ENCODE data around the gene SCML1. TPM values are rescaled to one million over a fixed set of nuclear protein-coding genes. Genes with fewer than 3 reads are reported as not detected.
A peak's percentile ranks its signal among the peaks of the same experiment; 100 is the strongest.

The SCML1 gene
- total and polyA plus RNA-seq, 2 of the 4 experiments (the other 2 are of a cell fraction), result 4.1 to 12.2 TPM

DNA sequence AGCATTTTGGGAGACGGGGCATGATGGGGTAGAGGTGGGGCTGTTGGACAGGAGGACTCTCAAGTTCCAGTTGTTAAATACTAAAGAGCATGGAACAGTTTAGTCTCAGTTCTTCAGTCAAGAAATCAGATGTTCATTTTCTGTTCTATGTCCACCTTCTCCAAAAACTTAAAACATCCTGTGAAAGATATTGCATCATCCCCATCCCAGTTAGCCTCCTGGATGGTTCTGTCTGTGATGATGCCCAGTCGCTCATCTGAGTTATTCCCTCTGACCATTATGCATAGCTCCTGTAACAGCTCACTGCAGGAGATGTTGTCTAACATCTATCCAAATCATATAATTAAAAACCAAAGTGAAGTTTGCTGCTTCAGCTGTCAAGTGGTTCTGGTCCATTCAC lies 32.1 kb upstream of the SCML1 start:
- Histone ChIP-seq H3K4me2 (ENCODE audit: low read depth, low read length) (no peak overlapping the region), H3K56ac (ENCODE audit: extremely low read depth, insufficient read depth, low read length) (no peak overlapping the region), H3K79me1 (ENCODE audit: low read depth in 1 of 2, low read length in 2 of 2) (no peaks in the 10 kb centered on the region), H3K4me3 (ENCODE audit: insufficient read depth, low read depth, low read length) (no peak overlapping the region), H3K14ac (replicated peaks; ENCODE audit: low read depth, low read length) (no peak overlapping the region), H4K91ac (ENCODE audit: insufficient read depth, low read depth, low read length) (no peak overlapping the region), H3K23ac (ENCODE audit: low read depth, low read length) (no peak overlapping the region), H2BK5ac (ENCODE audit: low read depth, low read length, poor library complexity, severe bottlenecking) (no peak overlapping the region), H3K27ac (ENCODE audit: insufficient read depth, low read length) (no peak overlapping the region), H3K36me3 (ENCODE audit: control insufficient read depth, insufficient read depth, low read length) (no peaks in the 10 kb centered on the region), H3K9me1 (ENCODE audit: insufficient read depth, low read length) (0 out of 2 replicates have a peak, but pooled peaks cover 6% of the 10 kb centered on the region), H4K5ac (ENCODE audit: low read depth, low read length) (no peak overlapping the region), H4K20me1 (ENCODE audit: insufficient read depth, low read length) (no peaks in the 10 kb centered on the region), H3K4me1 (ENCODE audit: control insufficient read depth, insufficient read depth, low read length) (peaks cover 3% of the 10 kb centered on the region), H3K18ac (ENCODE audit: low read depth, low read length) (no peak overlapping the region), H3K9ac (ENCODE audit: low read depth, low read length) (no peak overlapping the region), H2AK9ac (replicated peaks; ENCODE audit: low read depth, low read length, poor library complexity) (no peak overlapping the region), H2AFZ (replicated peaks; ENCODE audit: low read length, poor library complexity) (no peak overlapping the region), H3K9me3 (ENCODE audit: control insufficient read depth, insufficient read depth, low read length) (no peaks in the 10 kb centered on the region), H3K27me3 (ENCODE audit: control insufficient read depth, insufficient read depth, low read length) (no peaks in the 10 kb centered on the region; the same call in 1 of the 2 replicates), H3K4ac (ENCODE audit: low read depth, low read length) (no peak overlapping the region), H2BK120ac (ENCODE audit: low read depth, low read length) (no peak overlapping the region), H2BK15ac (ENCODE audit: low read depth, low read length) (no peak overlapping the region), H2AK5ac (ENCODE audit: low read depth, low read length) (no peak overlapping the region), H4K8ac (ENCODE audit: low read depth in 2 of 2, low read length in 2 of 2) (no peak overlapping the region), H2BK20ac (ENCODE audit: low read depth, low read length) (no peak overlapping the region)
- intact Hi-C loops (cut with micrococcal nuclease), result no loop called here
- DNase-seq (no peak), ATAC-seq (ENCODE audit: low read depth) (no peak)
- dilution Hi-C loops (cut with HindIII; ENCODE audit: low sequenced_read_pairs, unreplicated experiment), result no loop called here
- no TSS peak for BruUV-seq (replicated peaks)
- WGBS, 2 experiments (ENCODE audit: extremely low coverage in 2 of 2, insufficient read length in 1 of 2), result no CpG with 5 or more reads among the region's 2 CpGs
- ChIA-PET POLR2A (ENCODE audit: unreplicated experiment) (no interaction called here), CTCF (no interaction called here)
- no peak for TF ChIP-seq POLR2A (IDR thresholded peaks at IDR 0.05; ENCODE audit: low read depth, low read length)
- TF ChIP-seq, protein P1, sequence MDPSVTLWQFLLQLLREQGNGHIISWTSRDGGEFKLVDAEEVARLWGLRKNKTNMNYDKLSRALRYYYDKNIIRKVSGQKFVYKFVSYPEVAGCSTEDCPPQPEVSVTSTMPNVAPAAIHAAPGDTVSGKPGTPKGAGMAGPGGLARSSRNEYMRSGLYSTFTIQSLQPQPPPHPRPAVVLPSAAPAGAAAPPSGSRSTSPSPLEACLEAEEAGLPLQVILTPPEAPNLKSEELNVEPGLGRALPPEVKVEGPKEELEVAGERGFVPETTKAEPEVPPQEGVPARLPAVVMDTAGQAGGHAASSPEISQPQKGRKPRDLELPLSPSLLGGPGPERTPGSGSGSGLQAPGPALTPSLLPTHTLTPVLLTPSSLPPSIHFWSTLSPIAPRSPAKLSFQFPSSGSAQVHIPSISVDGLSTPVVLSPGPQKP (IDR thresholded peaks at IDR 0.05; ENCODE audit: borderline replicate concordance, low read depth, low read length), result no peak
- TF ChIP-seq CEBPB (IDR thresholded peaks at IDR 0.05; ENCODE audit: low read depth, low read length), result peak; percentile 70
- in situ Hi-C loops (cut with MboI; ENCODE audit: low sequenced_read_pairs), result no loop called here

Data from IMR-90 (cell line).